K562 (cell line): ENCODE data around the gene FASTK. TPM values are rescaled to one million over a fixed set of nuclear protein-coding genes. Genes with fewer than 3 reads are reported as not detected.

ENCODE experiments used
- ASH1L ChIP-seq: fragments of 450-650 bp; IDR thresholded peaks from 2 replicates; pipeline ENCODE4 v1.6.1; 2018; ENCODE audit warnings: borderline replicate concordance, mild to moderate bottlenecking, low read depth; ENCODE audit not compliant: partially characterized antibody
- CHD4 ChIP-seq: fragments of 200-600 bp; sonication (generic); IDR thresholded peaks from 3 replicates; pipeline ENCODE4 v1.6.1; 2012; ENCODE audit warnings: low read depth, mild to moderate bottlenecking, mixed read lengths, low read length, inconsistent platforms; ENCODE audit not compliant: insufficient read depth, insufficient replicate concordance, poor library complexity, severe bottlenecking
- ETV1 ChIP-seq: fragments of 450-650 bp; conservative IDR thresholded peaks from 2 replicates; pipeline ENCODE4 v1.6.1; 2016; ENCODE audit warnings: missing genetic modification characterization, control low read depth, low read depth, missing compliant biosample characterization
- HMG20B ChIP-seq: fragments of 250-450 bp; sonication (Bioruptor Pico); IDR thresholded peaks from 2 replicates; pipeline ENCODE4 v1.5.0; 2021; ENCODE audit warnings: mild to moderate bottlenecking
- IFI16 ChIP-seq: fragments of 250-450 bp; sonication (Bioruptor Pico); IDR thresholded peaks from 2 replicates; pipeline ENCODE4 v2.1.2; 2022; ENCODE audit warnings: mild to moderate bottlenecking, inconsistent platforms
- KDM1A ChIP-seq, 2 experiments: fragments of 450-650 bp; IDR thresholded peaks; 2 replicates each; pipeline ENCODE4 v1.6.1; 2016; ENCODE audit warnings: mild to moderate bottlenecking in 2 of 2
- MAFF ChIP-seq: IDR thresholded peaks from 2 replicates; pipeline ENCODE4 v1.6.1; 2012; ENCODE audit warnings: low read length, improper control_type of control experiment
- POLR3A ChIP-seq: IDR thresholded peaks from 2 replicates; pipeline ENCODE4 v1.6.1; 2011; ENCODE audit warnings: borderline replicate concordance, mild to moderate bottlenecking, moderate library complexity; ENCODE audit not compliant: insufficient read length, insufficient read depth; ENCODE audit errors: extremely low read depth
- PPARD ChIP-seq: fragments of 250-450 bp; sonication (Bioruptor Pico); IDR thresholded peaks from 2 replicates; pipeline ENCODE4 v1.8.0; 2022; ENCODE audit warnings: inconsistent platforms, mild to moderate bottlenecking, moderate library complexity
- RAD51 ChIP-seq: fragments of 450-650 bp; IDR thresholded peaks from 2 replicates; pipeline ENCODE4 v1.7.1; 2016; ENCODE audit warnings: low read depth, mild to moderate bottlenecking, borderline replicate concordance
- SETDB1 ChIP-seq: IDR thresholded peaks from one replicate; pipeline ENCODE4 v1.6.1; 2012; ENCODE audit warnings: low read length, control low read depth, inconsistent platforms
- SIN3B ChIP-seq: fragments of 450-650 bp; IDR thresholded peaks from 2 replicates; pipeline ENCODE4 v1.6.1; 2017; ENCODE audit warnings: low read depth, mild to moderate bottlenecking, moderate library complexity
- TCF7 ChIP-seq: sonication (generic); IDR thresholded peaks from 2 replicates; pipeline ENCODE4 v1.6.1; 2016; ENCODE audit warnings: antibody characterized with exemption, borderline replicate concordance
- ZBTB1 ChIP-seq: sonication (generic); formaldehyde crosslinking; IDR thresholded peaks from 2 replicates; pipeline ENCODE4 v1.8.1; 2023; ENCODE audit warnings: missing genetic modification reagents, low read depth, mild to moderate bottlenecking, borderline replicate concordance
- ZNF695 ChIP-seq: fragments of 450-650 bp; formaldehyde crosslinking; IDR thresholded peaks from 2 replicates; pipeline ENCODE4 v1.4.0; 2020; ENCODE audit warnings: mild to moderate bottlenecking, moderate library complexity
- polyA plus RNA-seq, 8 experiments: library from polyadenylated mRNA; depleted of rRNA in 4 of 8; stranded (reverse) in 5 of 8; unstranded in 3 of 8; fragments of >200 nt; fragmentation: Nextera tagmentation in 2 of 8; fragmentation: Illumina TruSeq in 1 of 8; extraction: Ambion mirVana in 2 of 8; extraction: Trizol in 1 of 8; gene quantifications; 2 replicates each; pipeline versions ENCODE4 v1.2.1 to v1.2.3, GENCODE V29; 2011 to 2014; ENCODE audit warnings: inconsistent platforms in 1 of 8, missing spikeins in 1 of 8
- total RNA-seq, 7 experiments: library from RNA; depleted of rRNA in 6 of 7; stranded (reverse); fragments of >200 nt in 6 of 7; fragmentation: Illumina TruSeq in 2 of 7; extraction: Trizol in 2 of 7; gene quantifications; 2 replicates each; pipeline versions ENCODE4 v1.2.1 to v1.2.3, GENCODE V29; 2011 to 2021; ENCODE audit warnings: low replicate concordance in 1 of 7
- TF ChIP-seq, protein P1 (sequence below), 2 experiments: fragments of 450-650 bp in 1 of 2; sonication (generic) in 1 of 2; formaldehyde crosslinking in 1 of 2; IDR thresholded peaks; 2 replicates each; pipeline versions ENCODE4 v1.7.1 to v1.9.0; 2016 to 2022; ENCODE audit warnings: inconsistent platforms in 1 of 2, mild to moderate bottlenecking in 1 of 2, missing genetic modification reagents in 1 of 2
- TF ChIP-seq, protein P2 (sequence below): fragments of 200-800 bp; sonication (Bioruptor generic); IDR thresholded peaks from 2 replicates; pipeline ENCODE4 v1.6.1; 2017; ENCODE audit warnings: missing genetic modification characterization, missing compliant biosample characterization

FASTK gene
- total and polyA plus RNA-seq, 9 of the 15 experiments (the other 6 are each of a cell fraction or from before 2014, with no cell fraction given), result 0.51 to 150 (median 48.2) TPM

DNA sequence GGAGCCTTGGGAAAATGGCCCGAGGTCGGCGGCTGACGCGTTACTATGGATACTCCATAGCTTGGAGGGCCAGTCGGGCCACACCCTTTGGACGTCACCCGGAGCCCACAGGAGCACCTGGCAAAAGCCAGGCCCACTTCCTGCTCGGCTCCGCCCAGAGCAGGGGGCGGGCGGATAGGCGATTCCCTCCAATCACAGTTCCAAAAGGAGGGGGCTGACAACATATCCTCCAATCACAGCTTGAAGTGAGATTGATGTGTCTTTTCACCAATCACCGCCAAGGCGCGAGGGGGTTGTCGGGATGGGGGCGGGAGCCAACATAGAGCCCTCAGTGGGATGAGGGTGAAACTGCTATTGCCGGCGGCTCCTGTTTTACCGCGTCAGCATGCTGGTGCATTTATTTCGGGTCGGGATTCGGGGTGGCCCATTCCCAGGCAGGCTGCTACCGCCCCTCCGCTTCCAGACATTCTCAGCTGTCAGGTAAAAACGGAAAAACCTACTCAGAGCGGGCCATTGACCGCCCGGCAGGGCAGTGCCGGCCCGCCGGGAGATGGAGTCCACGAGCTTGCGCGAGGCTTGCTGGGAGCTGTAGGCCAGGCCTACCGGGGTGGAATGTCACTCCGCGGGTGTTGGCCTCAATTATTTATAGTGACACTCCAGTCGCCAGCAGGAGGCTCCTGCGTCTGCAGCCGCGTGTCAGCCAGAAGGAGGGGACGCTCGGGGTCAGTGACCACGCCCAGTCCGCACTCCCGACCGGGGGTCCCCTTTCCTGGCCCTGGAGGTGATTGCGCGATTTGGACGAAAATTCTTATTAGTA, 52.3 kb downstream of the FASTK start, which contains the start of gene ABCB8 (continued):
- TF ChIP-seq, protein P1, sequence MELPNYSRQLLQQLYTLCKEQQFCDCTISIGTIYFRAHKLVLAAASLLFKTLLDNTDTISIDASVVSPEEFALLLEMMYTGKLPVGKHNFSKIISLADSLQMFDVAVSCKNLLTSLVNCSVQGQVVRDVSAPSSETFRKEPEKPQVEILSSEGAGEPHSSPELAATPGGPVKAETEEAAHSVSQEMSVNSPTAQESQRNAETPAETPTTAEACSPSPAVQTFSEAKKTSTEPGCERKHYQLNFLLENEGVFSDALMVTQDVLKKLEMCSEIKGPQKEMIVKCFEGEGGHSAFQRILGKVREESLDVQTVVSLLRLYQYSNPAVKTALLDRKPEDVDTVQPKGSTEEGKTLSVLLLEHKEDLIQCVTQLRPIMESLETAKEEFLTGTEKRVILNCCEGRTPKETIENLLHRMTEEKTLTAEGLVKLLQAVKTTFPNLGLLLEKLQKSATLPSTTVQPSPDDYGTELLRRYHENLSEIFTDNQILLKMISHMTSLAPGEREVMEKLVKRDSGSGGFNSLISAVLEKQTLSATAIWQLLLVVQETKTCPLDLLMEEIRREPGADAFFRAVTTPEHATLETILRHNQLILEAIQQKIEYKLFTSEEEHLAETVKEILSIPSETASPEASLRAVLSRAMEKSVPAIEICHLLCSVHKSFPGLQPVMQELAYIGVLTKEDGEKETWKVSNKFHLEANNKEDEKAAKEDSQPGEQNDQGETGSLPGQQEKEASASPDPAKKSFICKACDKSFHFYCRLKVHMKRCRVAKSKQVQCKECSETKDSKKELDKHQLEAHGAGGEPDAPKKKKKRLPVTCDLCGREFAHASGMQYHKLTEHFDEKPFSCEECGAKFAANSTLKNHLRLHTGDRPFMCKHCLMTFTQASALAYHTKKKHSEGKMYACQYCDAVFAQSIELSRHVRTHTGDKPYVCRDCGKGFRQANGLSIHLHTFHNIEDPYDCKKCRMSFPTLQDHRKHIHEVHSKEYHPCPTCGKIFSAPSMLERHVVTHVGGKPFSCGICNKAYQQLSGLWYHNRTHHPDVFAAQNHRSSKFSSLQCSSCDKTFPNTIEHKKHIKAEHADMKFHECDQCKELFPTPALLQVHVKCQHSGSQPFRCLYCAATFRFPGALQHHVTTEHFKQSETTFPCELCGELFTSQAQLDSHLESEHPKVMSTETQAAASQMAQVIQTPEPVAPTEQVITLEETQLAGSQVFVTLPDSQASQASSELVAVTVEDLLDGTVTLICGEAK (IDR thresholded peaks at IDR 0.05), result peak; percentile 62
- TF ChIP-seq, protein P1 (CRISPR knock-in tag; IDR thresholded peaks at IDR 0.05), result no peak
- no peak for TF ChIP-seq KDM1A (IDR thresholded peaks at IDR 0.05)
- TF ChIP-seq HMG20B, result no peak
- no peak; the same call in 1 of the 2 replicates for TF ChIP-seq MAFF
- peak; percentile 99 for TF ChIP-seq SIN3B
- no peak for TF ChIP-seq RAD51
- TF ChIP-seq IFI16, result no peak
- TF ChIP-seq SETDB1, result no peak
- TF ChIP-seq ASH1L, result peak; percentile 99
- TF ChIP-seq POLR3A, result no peak
- TF ChIP-seq TCF7, result no peak
- no peak for TF ChIP-seq PPARD (CRISPR knock-in tag)
- TF ChIP-seq ETV1 (tag), result no peak
- no peak for TF ChIP-seq CHD4
- peak; percentile 78; the same call in 1 of the 2 replicates for TF ChIP-seq ZBTB1
- TF ChIP-seq ZNF695 (CRISPR knock-in tag), result no peak
- TF ChIP-seq, protein P2, sequence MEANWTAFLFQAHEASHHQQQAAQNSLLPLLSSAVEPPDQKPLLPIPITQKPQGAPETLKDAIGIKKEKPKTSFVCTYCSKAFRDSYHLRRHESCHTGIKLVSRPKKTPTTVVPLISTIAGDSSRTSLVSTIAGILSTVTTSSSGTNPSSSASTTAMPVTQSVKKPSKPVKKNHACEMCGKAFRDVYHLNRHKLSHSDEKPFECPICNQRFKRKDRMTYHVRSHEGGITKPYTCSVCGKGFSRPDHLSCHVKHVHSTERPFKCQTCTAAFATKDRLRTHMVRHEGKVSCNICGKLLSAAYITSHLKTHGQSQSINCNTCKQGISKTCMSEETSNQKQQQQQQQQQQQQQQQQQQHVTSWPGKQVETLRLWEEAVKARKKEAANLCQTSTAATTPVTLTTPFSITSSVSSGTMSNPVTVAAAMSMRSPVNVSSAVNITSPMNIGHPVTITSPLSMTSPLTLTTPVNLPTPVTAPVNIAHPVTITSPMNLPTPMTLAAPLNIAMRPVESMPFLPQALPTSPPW, result peak; percentile 91
